Measurements from ENCODE around the gene CHST15. TPM values are rescaled to one million over a fixed set of nuclear protein-coding genes. Genes with fewer than 3 reads are reported as not detected.

Gene CHST15
- total RNA-seq, 2 donors from 2014 or later = 7.5 to 14.9 TPM

DNA sequence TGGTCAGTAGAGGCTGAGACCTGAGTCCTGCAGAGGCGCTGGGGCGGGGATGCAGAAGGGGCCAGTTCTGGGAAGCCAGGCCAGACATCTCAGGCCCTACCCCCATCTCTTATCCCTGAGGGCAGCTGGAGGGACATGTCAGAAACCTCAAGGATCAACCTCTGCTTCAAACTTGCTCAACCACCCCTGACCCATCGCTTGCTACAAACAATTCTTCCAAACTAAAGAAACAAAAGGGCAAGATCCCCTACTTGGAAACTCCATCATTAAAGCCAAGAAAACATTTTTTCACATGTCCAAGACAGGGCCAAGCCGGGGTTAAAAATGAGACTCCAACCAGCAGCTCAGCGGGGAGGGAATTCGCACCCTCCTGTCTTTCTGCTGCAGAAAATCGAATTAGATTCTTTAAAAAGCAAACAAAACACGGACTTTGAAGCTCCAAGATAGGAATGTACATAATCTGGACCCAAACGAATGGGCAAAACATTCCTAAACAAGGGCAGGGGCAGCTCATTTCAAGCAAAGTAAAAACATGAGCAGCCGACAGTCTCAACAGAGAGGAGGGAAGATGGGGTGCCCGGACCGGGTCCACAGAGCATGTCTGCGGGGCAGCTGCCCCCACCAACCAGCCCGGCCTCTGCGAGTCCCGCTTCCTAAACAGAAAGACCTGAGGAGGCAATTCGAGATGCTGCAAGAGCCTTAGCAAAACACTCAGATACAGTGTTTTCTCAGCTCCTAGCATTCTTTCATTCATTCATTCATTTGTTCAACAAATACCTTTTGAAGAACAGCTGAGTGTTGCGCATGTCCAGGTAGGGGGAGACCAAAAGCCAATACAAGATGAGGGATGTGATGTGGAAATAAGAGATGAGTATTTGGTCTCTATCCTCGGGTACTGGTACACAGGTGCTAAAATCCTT, 44.8 kb downstream of the CHST15 start:
- Histone ChIP-seq H3K4me3 (ENCODE audit: low read length) (no peak overlapping the region), H3K27me3 (ENCODE audit: control insufficient read depth, insufficient read depth, low read length, poor library complexity, severe bottlenecking) (no peaks in the 10 kb centered on the region), H3K9ac (ENCODE audit: extremely low read depth, low read length, poor library complexity, severe bottlenecking) (no peak overlapping the region), H3K4me1 (ENCODE audit: control insufficient read depth, insufficient read depth, low read length) (no peaks in the 10 kb centered on the region), H3K36me3 (ENCODE audit: control insufficient read depth, insufficient read depth, low read length) (no peaks in the 10 kb centered on the region), H3K9me3 (ENCODE audit: control insufficient read depth, low read length) (no peaks in the 10 kb centered on the region), H3K27ac (ENCODE audit: low read depth, low read length) (no peak overlapping the region)
- H3K4me3 Mint-ChIP-seq = no peak overlapping the region
- peaks cover 15% of the 10 kb centered on the region for H3K36me3 Mint-ChIP-seq (ENCODE audit: low read depth)
- no peak overlapping the region for H3K27ac Mint-ChIP-seq
- H3K4me1 Mint-ChIP-seq = peaks cover 7% of the 10 kb centered on the region
- TF ChIP-seq, protein P1, sequence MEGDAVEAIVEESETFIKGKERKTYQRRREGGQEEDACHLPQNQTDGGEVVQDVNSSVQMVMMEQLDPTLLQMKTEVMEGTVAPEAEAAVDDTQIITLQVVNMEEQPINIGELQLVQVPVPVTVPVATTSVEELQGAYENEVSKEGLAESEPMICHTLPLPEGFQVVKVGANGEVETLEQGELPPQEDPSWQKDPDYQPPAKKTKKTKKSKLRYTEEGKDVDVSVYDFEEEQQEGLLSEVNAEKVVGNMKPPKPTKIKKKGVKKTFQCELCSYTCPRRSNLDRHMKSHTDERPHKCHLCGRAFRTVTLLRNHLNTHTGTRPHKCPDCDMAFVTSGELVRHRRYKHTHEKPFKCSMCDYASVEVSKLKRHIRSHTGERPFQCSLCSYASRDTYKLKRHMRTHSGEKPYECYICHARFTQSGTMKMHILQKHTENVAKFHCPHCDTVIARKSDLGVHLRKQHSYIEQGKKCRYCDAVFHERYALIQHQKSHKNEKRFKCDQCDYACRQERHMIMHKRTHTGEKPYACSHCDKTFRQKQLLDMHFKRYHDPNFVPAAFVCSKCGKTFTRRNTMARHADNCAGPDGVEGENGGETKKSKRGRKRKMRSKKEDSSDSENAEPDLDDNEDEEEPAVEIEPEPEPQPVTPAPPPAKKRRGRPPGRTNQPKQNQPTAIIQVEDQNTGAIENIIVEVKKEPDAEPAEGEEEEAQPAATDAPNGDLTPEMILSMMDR (conservative IDR thresholded peaks at IDR 0.05) = no peak
- 81 to 88% methylated on average over 12 to 19 of the region's 19 CpGs for WGBS, 2 experiments (ENCODE audit: insufficient coverage in 1 of 2, insufficient read length in 1 of 2)
- no peaks in the 10 kb centered on the region for H3K9me3 Mint-ChIP-seq
- DNase-seq = no peak
- H3K27me3 Mint-ChIP-seq (ENCODE audit: insufficient read depth) = peaks cover 2% of the 10 kb centered on the region

DNA sequence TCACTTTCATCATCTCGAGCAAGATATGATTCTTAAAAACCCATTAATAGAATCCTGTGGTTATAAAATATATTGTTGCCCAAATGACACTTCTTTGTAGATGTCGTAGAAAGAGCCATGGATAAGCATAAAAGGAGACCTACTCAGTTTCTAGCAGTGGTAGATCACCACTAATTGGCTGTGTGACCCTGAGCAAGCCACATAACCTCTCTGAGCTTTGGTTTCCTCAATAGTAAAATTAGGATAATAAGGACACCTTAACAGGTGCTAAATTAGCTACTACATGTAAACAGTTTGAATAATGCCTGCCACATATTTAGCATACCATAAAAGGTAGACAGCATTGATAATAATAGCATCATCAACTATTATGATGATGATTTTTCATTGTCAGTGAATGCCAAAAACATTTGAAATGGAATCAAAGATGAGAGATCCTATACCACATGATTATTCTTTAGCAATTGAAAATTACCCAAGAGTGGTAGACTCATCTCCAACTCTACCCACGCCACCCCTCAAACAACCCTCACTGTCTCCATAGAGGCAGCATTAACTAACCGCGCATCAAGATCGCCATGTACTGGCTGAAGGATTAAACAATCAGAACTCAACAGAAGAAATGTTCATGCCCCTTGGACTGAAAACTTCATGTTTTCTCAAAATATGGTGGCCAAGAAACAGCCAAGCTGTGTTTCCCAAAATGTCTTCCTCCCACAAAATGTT, 45.8 kb downstream of the CHST15 start:
- Histone ChIP-seq H3K27me3 (ENCODE audit: control insufficient read depth, insufficient read depth, low read length, poor library complexity, severe bottlenecking) (no peaks in the 10 kb centered on the region), H3K4me1 (ENCODE audit: control insufficient read depth, insufficient read depth, low read length) (no peaks in the 10 kb centered on the region), H3K27ac (ENCODE audit: low read depth, low read length) (no peak overlapping the region), H3K9me3 (ENCODE audit: control insufficient read depth, low read length) (no peaks in the 10 kb centered on the region), H3K36me3 (ENCODE audit: control insufficient read depth, insufficient read depth, low read length) (no peaks in the 10 kb centered on the region), H3K4me3 (ENCODE audit: low read length) (no peak overlapping the region), H3K9ac (ENCODE audit: extremely low read depth, low read length, poor library complexity, severe bottlenecking) (no peak overlapping the region)
- no peak overlapping the region for H3K4me3 Mint-ChIP-seq
- H3K36me3 Mint-ChIP-seq (ENCODE audit: low read depth) = peaks cover 15% of the 10 kb centered on the region
- peaks cover 7% of the 10 kb centered on the region for H3K4me1 Mint-ChIP-seq
- peaks cover 2% of the 10 kb centered on the region for H3K27me3 Mint-ChIP-seq (ENCODE audit: insufficient read depth)
- 96 to 100% methylated on average over 4 to 6 of the region's 6 CpGs for WGBS, 2 experiments (ENCODE audit: insufficient coverage in 1 of 2, insufficient read length in 1 of 2)
- TF ChIP-seq, protein P1 (conservative IDR thresholded peaks at IDR 0.05) = no peak
- no peaks in the 10 kb centered on the region for H3K9me3 Mint-ChIP-seq
- DNase-seq = no peak
- H3K27ac Mint-ChIP-seq = no peak overlapping the region

DNA sequence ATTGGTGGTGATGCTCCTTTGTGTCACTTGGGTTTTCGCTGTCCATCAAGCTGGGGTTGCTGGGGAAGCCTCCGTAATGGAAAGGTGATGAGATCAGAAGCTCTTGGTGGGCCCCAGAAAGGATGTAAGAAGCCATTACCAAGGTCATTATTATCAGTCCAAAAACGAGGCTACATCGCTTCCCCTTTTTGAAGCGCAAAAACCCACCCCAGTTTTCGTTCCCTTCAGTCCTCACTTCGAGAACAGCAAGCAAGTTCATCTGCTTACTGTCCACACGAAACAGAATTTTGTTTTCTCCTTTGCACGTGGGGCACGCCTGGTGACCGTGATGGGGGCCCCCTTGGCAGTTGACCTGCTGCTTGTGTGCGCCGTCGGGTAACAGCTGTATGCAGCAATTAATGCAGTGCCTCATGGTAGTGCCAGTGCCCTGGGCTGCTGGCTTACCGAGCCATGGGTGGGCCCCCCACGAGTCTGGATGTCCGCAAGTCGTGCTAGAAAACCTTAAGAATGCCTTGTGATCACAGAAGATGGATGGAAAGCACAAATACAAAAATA, 47.5 kb downstream of the CHST15 start:
- no peak for DNase-seq
- Histone ChIP-seq H3K4me1 (ENCODE audit: control insufficient read depth, insufficient read depth, low read length) (no peaks in the 10 kb centered on the region), H3K27ac (ENCODE audit: low read depth, low read length) (no peak overlapping the region), H3K9ac (ENCODE audit: extremely low read depth, low read length, poor library complexity, severe bottlenecking) (no peak overlapping the region), H3K27me3 (ENCODE audit: control insufficient read depth, insufficient read depth, low read length, poor library complexity, severe bottlenecking) (no peaks in the 10 kb centered on the region), H3K4me3 (ENCODE audit: low read length) (no peak overlapping the region), H3K9me3 (ENCODE audit: control insufficient read depth, low read length) (no peaks in the 10 kb centered on the region), H3K36me3 (ENCODE audit: control insufficient read depth, insufficient read depth, low read length) (peaks cover 8% of the 10 kb centered on the region)
- H3K27me3 Mint-ChIP-seq (ENCODE audit: insufficient read depth) = peaks cover 2% of the 10 kb centered on the region
- peaks cover 7% of the 10 kb centered on the region for H3K4me1 Mint-ChIP-seq
- H3K27ac Mint-ChIP-seq = no peak overlapping the region
- H3K36me3 Mint-ChIP-seq (ENCODE audit: low read depth) = peaks cover 15% of the 10 kb centered on the region
- no peak overlapping the region for H3K4me3 Mint-ChIP-seq
- no peaks in the 10 kb centered on the region for H3K9me3 Mint-ChIP-seq
- TF ChIP-seq, protein P1 (conservative IDR thresholded peaks at IDR 0.05) = no peak
- WGBS, 2 experiments (ENCODE audit: insufficient coverage in 1 of 2, insufficient read length in 1 of 2) = 93 to 99% methylated on average over 13 to 18 of the region's 18 CpGs
